ENCODE measurements around the gene FPGS. TPM values are rescaled to one million over a fixed set of nuclear protein-coding genes. Genes with fewer than 3 reads are reported as not detected.
A peak's percentile ranks its signal among the peaks of the same experiment; 100 is the strongest.
"Not testable (repeated sequence)": the region's sequence is repeated elsewhere in the genome, so short reads cannot be mapped to it uniquely, and the experiment has no call there.

The FPGS gene
- total and polyA plus RNA-seq, 7 experiments from 2014 or later: 37.3 to 123 (median 90.8) TPM

- no peaks in the 10 kb centered on the region for H3K9me3 ChIP-seq (ENCODE audit: control insufficient read depth in 2 of 3, low read length in 3 of 3)
- H3K4me1 ChIP-seq (ENCODE audit: control insufficient read depth in 2 of 2, insufficient read depth in 2 of 2, low read length in 2 of 2): peaks cover 0 to 8% of the 10 kb centered on the region in 2 donors
- Mint-ChIP-seq H3K27me3 (no peaks in the 10 kb centered on the region), H3K36me3 (peaks cover 0 to 2% (median 0%) of the 10 kb centered on the region in 5 donors), H3K4me3 (no peak overlapping the region), H3K4me1 (peaks cover 7 to 21% (median 14%) of the 10 kb centered on the region in 7 donors), H3K27ac (peak overlapping the region in 1 of 9 donors; percentile 68), H3K9me3 (no peaks in the 10 kb centered on the region)
- DNase-seq (no peak), ATAC-seq (peak; percentile 13)
- no peak overlapping the region for H3K27ac ChIP-seq (ENCODE audit: low read depth, low read length)
- CTCF ChIA-PET: no interaction called here
- H3K27me3 ChIP-seq (ENCODE audit: control insufficient read depth in 2 of 2, insufficient read depth in 2 of 2, low read length in 2 of 2): no peaks in the 10 kb centered on the region
- POLR2A ChIA-PET: interaction anchor here (0.8 kb wide), 1 partner anchor 20 kb away, joined by 6 read pairs; no protein-coding TSS in a partner anchor
- H3K36me3 ChIP-seq (ENCODE audit: control insufficient read depth in 2 of 3, insufficient read depth in 3 of 3, low read length in 3 of 3): no peaks in the 10 kb centered on the region
- no peak overlapping the region for H3K4me3 ChIP-seq (ENCODE audit: low read length)
- intact Hi-C loops (cut with micrococcal nuclease): no loop called here
These were observed 30.9 kb downstream of the FPGS start for GRCh38 chr9:127833555-127833954.

DNA sequence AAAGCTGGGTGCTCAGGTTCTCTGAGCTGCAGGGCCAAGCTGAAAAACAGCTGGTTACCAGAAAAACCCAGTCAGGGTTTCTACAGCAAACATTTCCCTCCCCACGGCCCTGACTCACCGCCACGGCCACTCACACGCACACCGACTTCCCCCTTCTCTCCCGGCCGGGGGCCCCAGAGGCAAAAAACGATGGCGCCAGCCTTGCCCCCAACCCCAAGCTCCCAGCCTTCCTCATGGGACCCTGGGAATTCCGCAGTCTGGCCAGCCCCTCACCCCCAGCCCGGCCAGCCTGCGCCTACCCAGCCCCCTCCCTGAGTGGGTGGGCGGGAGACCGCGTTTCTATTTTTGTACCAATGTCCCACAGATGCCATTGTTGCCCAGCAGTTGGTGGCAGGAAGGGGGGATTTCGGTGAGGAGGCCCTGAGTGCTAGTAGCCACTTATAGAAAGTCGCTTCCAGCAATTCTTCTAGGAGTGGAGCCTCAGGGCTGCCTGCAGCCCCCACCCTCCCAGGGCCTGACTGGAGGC is 33.4 kb downstream of the FPGS start:
- Histone ChIP-seq H3K27ac (ENCODE audit: low read depth, low read length) (no peak overlapping the region), H3K36me3 (ENCODE audit: control insufficient read depth in 2 of 3, insufficient read depth in 3 of 3, low read length in 3 of 3) (no peaks in the 10 kb centered on the region), H3K4me3 (ENCODE audit: low read length) (no peak overlapping the region), H3K4me1 (ENCODE audit: control insufficient read depth in 2 of 2, insufficient read depth in 2 of 2, low read length in 2 of 2) (peaks cover 0 to 8% of the 10 kb centered on the region in 2 donors), H3K27me3 (ENCODE audit: control insufficient read depth in 2 of 2, insufficient read depth in 2 of 2, low read length in 2 of 2) (no peaks in the 10 kb centered on the region), H3K9me3 (ENCODE audit: control insufficient read depth in 2 of 3, low read length in 3 of 3) (no peaks in the 10 kb centered on the region)
- ATAC-seq (peak; percentile 66), DNase-seq (no peak)
- no peak overlapping the region for H3K27ac Mint-ChIP-seq
- no peaks in the 10 kb centered on the region for H3K27me3 Mint-ChIP-seq
- intact Hi-C loops (cut with micrococcal nuclease): no loop called here
- ChIA-PET CTCF (no interaction called here), POLR2A (no interaction called here)
- no peaks in the 10 kb centered on the region for H3K9me3 Mint-ChIP-seq
- peaks cover 0 to 4% (median 2%) of the 10 kb centered on the region in 5 donors for H3K36me3 Mint-ChIP-seq
- peaks cover 6 to 17% (median 10%) of the 10 kb centered on the region in 7 donors for H3K4me1 Mint-ChIP-seq
- H3K4me3 Mint-ChIP-seq: no peak overlapping the region

DNA sequence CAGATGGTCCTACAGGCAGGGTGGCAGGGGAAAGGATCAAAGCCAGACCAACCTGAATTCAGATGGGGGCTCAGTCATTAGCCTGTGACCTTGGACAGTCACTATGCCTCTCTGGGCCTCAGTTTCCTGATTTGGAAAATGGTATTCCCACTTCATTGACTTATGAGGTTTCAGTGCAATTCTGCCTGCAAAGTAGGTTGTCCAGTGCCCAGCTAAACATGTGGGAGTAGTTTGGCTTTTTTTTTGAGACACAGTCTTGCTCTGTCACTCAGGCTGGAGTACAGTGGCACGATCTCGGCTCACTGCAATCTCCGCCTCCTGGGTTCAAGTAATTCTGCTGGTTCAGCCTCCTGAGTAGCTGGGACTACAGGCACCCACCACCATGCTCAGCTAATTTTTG is 33.9 kb downstream of the FPGS start:
- DNase-seq; H3K36me3 ChIP-seq (ENCODE audit: control insufficient read depth in 2 of 3, insufficient read depth in 3 of 3, low read length in 3 of 3); POLR2A ChIA-PET; H3K4me3 ChIP-seq (ENCODE audit: low read length); H3K9me3 Mint-ChIP-seq; ATAC-seq; H3K27ac ChIP-seq (ENCODE audit: low read depth, low read length); H3K27me3 Mint-ChIP-seq; H3K9me3 ChIP-seq (ENCODE audit: control insufficient read depth in 2 of 3, low read length in 3 of 3); CTCF ChIA-PET; H3K27me3 ChIP-seq (ENCODE audit: control insufficient read depth in 2 of 2, insufficient read depth in 2 of 2, low read length in 2 of 2); H3K36me3 Mint-ChIP-seq; H3K4me1 ChIP-seq (ENCODE audit: control insufficient read depth in 2 of 2, insufficient read depth in 2 of 2, low read length in 2 of 2); intact Hi-C loops (cut with micrococcal nuclease); H3K4me3 Mint-ChIP-seq; H3K27ac Mint-ChIP-seq: not testable (repeated sequence)
- peaks cover 6 to 17% (median 10%) of the 10 kb centered on the region in 7 donors for H3K4me1 Mint-ChIP-seq

DNA sequence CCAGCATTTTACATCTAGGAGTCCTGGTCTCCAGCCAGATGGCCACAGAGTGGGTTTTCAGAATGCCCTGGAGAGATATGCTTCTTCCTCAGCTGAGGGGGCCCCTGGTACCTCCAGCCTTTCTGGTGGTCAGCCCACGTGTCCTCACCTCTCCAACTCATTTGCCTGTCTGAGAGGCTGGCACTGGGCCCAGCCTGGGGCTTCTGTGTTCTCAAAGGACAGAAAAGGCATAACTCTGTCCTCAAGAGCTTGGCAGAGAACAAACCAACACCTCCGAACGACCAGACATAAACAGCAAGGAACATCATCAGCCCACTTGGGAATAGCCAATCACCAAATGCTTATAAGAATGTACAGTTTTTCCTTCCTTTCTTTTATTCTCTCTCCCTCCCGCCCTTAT is 34.7 kb downstream of the FPGS start:
- Histone ChIP-seq H3K9me3 (ENCODE audit: control insufficient read depth in 2 of 3, low read length in 3 of 3) (no peaks in the 10 kb centered on the region), H3K4me1 (ENCODE audit: control insufficient read depth in 2 of 2, insufficient read depth in 2 of 2, low read length in 2 of 2) (peaks cover 0 to 2% of the 10 kb centered on the region in 2 donors), H3K4me3 (ENCODE audit: low read length) (no peak overlapping the region), H3K27ac (ENCODE audit: low read depth, low read length) (no peak overlapping the region), H3K36me3 (ENCODE audit: control insufficient read depth in 2 of 3, insufficient read depth in 3 of 3, low read length in 3 of 3) (no peaks in the 10 kb centered on the region), H3K27me3 (ENCODE audit: control insufficient read depth in 2 of 2, insufficient read depth in 2 of 2, low read length in 2 of 2) (no peaks in the 10 kb centered on the region)
- ChIA-PET CTCF (no interaction called here), POLR2A (interaction anchor here (0.6 kb wide), 1 partner anchor 923 kb away, joined by 3 read pairs; the partner anchor contains the start of gene RALGPS1)
- H3K27ac Mint-ChIP-seq: no peak overlapping the region
- no peaks in the 10 kb centered on the region for H3K9me3 Mint-ChIP-seq
- H3K36me3 Mint-ChIP-seq: peaks cover 0 to 4% (median 2%) of the 10 kb centered on the region in 5 donors
- intact Hi-C loops (cut with micrococcal nuclease): no loop called here
- peaks cover 3 to 13% (median 7%) of the 10 kb centered on the region in 7 donors for H3K4me1 Mint-ChIP-seq
- H3K27me3 Mint-ChIP-seq: no peaks in the 10 kb centered on the region
- ATAC-seq: no peak
- DNase-seq: no peak
- no peak overlapping the region for H3K4me3 Mint-ChIP-seq

DNA sequence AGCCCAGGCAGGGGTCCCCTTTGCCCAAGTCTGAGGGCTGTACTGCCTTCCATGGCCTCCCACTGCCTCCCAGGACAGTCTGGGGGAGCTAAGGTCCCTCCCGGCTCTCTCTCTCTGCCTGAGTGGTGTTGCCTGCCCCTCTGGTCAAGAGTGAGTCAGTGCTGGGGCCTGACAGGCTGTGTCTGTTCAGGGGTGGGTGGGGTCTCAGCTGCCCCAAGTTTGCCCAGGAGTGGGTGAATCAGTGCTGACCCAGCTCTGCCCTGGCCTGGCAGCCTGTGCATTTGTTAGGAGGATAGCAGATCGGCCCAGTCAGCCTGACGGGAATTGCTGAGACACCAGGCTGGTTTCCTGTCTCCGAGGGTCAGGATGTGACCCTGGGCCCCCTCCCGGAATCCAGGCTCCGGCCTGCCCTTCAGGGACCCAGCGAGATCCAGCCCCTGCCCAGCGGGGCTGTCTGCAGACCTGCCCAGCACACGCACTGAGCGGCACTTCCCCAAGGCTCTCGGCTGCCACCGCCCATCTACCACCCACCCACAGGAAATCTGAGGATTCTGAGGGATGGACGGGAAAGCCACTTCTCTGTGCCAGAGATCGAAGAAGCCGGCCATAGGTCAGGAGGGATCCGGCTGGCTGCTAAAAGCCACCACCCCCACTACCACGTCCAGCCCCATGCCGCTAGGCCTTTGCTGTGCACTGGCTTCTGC is 35.8 kb downstream of the FPGS start:
- H3K27ac ChIP-seq (ENCODE audit: low read depth, low read length): no peak overlapping the region
- DNase-seq (no peak), ATAC-seq (peak; percentile 78)

GRCh38 chr9:127841087-127841835 is 38.6 kb downstream of the FPGS start:
- Histone ChIP-seq H3K4me1 (ENCODE audit: control insufficient read depth in 2 of 2, insufficient read depth in 2 of 2, low read length in 2 of 2) (no peaks in the 10 kb centered on the region), H3K27ac (ENCODE audit: low read depth, low read length) (no peak overlapping the region), H3K4me3 (ENCODE audit: low read length) (no peak overlapping the region), H3K9me3 (ENCODE audit: control insufficient read depth in 2 of 3, low read length in 3 of 3) (no peaks in the 10 kb centered on the region), H3K27me3 (ENCODE audit: control insufficient read depth in 2 of 2, insufficient read depth in 2 of 2, low read length in 2 of 2) (no peaks in the 10 kb centered on the region), H3K36me3 (ENCODE audit: control insufficient read depth in 2 of 3, insufficient read depth in 3 of 3, low read length in 3 of 3) (peaks cover 0 to 4% (median 0%) of the 10 kb centered on the region in 3 experiments)
- no peaks in the 10 kb centered on the region for H3K9me3 Mint-ChIP-seq
- CTCF ChIA-PET: no interaction called here
- ATAC-seq: no peak
- no peak for DNase-seq
- peaks cover 0 to 7% (median 0%) of the 10 kb centered on the region in 5 donors for H3K36me3 Mint-ChIP-seq
- no peak overlapping the region for H3K27ac Mint-ChIP-seq
- intact Hi-C loops (cut with micrococcal nuclease): no loop called here
- H3K4me1 Mint-ChIP-seq: no peaks in the 10 kb centered on the region
- H3K4me3 Mint-ChIP-seq: no peak overlapping the region
- POLR2A ChIA-PET: interaction anchor here (0.6 to 0.9 kb wide), 2 partner anchors 11 kb away, joined by 3 read pairs; no protein-coding TSS in a partner anchor
- H3K27me3 Mint-ChIP-seq: no peaks in the 10 kb centered on the region

More for the DNA sequence above, 35.8 kb downstream of the FPGS start:
- intact Hi-C loops (cut with micrococcal nuclease): no loop called here
- Mint-ChIP-seq H3K27ac (no peak overlapping the region), H3K4me3 (no peak overlapping the region), H3K4me1 (peaks cover 0 to 4% (median 3%) of the 10 kb centered on the region in 7 donors), H3K36me3 (peaks cover 0 to 7% (median 2%) of the 10 kb centered on the region in 5 donors), H3K9me3 (no peaks in the 10 kb centered on the region), H3K27me3 (no peaks in the 10 kb centered on the region)
- CTCF ChIA-PET: no interaction called here
- no peaks in the 10 kb centered on the region for H3K4me1 ChIP-seq (ENCODE audit: control insufficient read depth in 2 of 2, insufficient read depth in 2 of 2, low read length in 2 of 2)
- H3K4me3 ChIP-seq (ENCODE audit: low read length): no peak overlapping the region
- H3K36me3 ChIP-seq (ENCODE audit: control insufficient read depth in 2 of 3, insufficient read depth in 3 of 3, low read length in 3 of 3): peaks cover 0 to 4% (median 0%) of the 10 kb centered on the region in 3 experiments
- H3K27me3 ChIP-seq (ENCODE audit: control insufficient read depth in 2 of 2, insufficient read depth in 2 of 2, low read length in 2 of 2): no peaks in the 10 kb centered on the region
- H3K9me3 ChIP-seq (ENCODE audit: control insufficient read depth in 2 of 3, low read length in 3 of 3): no peaks in the 10 kb centered on the region
- POLR2A ChIA-PET: interaction anchor here (0.6 kb wide), 1 partner anchor 14 kb away, joined by 6 read pairs; no protein-coding TSS in a partner anchor
